ENCODE data around the gene PTBP2.

DNA sequence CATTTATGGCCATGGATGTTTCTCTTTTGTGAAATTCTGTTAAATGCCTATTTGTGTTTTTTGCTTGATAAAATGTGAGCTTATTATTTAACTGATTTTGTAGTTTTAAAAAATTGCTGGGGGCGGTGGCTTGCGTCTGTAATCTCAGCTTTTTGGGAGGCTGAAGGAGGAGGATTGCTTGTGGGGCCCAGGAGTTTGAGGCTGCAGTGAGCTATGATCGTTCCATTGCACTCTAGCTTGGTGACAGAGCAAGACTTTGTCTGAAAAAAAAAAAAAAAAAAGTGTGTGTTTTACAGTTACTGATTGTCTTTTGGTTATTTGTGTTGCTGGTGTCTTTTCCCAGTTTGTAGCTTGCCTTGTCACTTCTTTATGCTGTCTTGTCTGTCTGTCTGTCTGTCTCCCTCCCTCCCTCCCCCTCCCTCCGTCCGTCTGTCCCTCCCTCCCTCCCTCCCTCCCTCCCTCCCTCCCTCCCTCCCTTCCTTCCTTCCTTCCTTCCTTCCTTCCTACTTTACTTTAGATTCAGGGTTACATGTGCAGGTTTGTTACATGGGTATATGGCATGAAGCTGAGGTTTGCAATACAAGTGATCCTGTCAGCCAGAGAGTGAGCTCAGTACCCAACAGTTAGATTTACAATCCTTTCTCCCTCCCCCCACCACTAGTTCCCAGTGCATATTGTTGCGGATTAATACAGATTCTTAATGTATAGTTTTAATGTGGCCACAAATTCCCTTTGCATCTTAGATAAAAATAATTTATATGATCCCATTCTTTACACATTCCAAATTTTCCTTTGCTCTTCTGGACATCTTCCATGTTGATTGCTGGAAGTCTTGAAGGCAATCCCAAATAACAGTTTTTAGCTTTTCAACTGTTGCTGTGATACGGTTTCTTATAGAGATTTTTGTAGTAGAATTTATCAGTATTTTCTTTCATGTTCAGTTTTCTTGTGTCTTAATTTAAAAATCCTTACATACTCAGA lies 25.1 kb downstream of the PTBP2 start:
- TF ChIP-seq, protein P1, sequence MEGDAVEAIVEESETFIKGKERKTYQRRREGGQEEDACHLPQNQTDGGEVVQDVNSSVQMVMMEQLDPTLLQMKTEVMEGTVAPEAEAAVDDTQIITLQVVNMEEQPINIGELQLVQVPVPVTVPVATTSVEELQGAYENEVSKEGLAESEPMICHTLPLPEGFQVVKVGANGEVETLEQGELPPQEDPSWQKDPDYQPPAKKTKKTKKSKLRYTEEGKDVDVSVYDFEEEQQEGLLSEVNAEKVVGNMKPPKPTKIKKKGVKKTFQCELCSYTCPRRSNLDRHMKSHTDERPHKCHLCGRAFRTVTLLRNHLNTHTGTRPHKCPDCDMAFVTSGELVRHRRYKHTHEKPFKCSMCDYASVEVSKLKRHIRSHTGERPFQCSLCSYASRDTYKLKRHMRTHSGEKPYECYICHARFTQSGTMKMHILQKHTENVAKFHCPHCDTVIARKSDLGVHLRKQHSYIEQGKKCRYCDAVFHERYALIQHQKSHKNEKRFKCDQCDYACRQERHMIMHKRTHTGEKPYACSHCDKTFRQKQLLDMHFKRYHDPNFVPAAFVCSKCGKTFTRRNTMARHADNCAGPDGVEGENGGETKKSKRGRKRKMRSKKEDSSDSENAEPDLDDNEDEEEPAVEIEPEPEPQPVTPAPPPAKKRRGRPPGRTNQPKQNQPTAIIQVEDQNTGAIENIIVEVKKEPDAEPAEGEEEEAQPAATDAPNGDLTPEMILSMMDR (conservative IDR thresholded peaks at IDR 0.05; ENCODE audit: low read depth, low read length), result no peak
- TF ChIP-seq EZH2 (IDR thresholded peaks at IDR 0.05; ENCODE audit: borderline replicate concordance, low read depth, low read length, poor library complexity, severe bottlenecking), result no peak
